IPS-20b (cell line): ENCODE results near the gene SETD6.
"Not testable (repeated sequence)": the region's sequence is repeated elsewhere in the genome, so short reads cannot be mapped to it uniquely, and the experiment has no call there.

Experiments
- H3K27ac ChIP-seq: one replicate; pipeline ENCODE4 v1.5.1; 2013; ENCODE audit warnings: low read length
- H3K27me3 ChIP-seq: 2 replicates; pipeline ENCODE4 v1.6.1; 2013; ENCODE audit warnings: mild to moderate bottlenecking, low read length, inconsistent platforms; ENCODE audit not compliant: insufficient read depth
- H3K36me3 ChIP-seq: 2 replicates; pipeline ENCODE4 v1.6.1; 2013; ENCODE audit warnings: low read depth, mild to moderate bottlenecking, inconsistent platforms, low read length, moderate library complexity; ENCODE audit not compliant: insufficient read depth
- H3K4me1 ChIP-seq: 2 replicates; pipeline ENCODE4 v1.6.1; 2013; ENCODE audit warnings: mild to moderate bottlenecking, control low read depth, inconsistent platforms, low read length, moderate library complexity; ENCODE audit not compliant: insufficient read depth
- H3K4me3 ChIP-seq: 2 replicates; pipeline ENCODE4 v1.5.1; 2013; ENCODE audit warnings: mild to moderate bottlenecking, low read length, inconsistent platforms
- H3K9ac ChIP-seq: 2 replicates; pipeline ENCODE4 v1.6.1; 2013; ENCODE audit warnings: low read depth, mild to moderate bottlenecking, inconsistent platforms, low read length, moderate library complexity
- H3K9me3 ChIP-seq: 2 replicates; pipeline ENCODE4 v1.6.1; 2013; ENCODE audit warnings: mild to moderate bottlenecking, low read depth, low read length, inconsistent platforms; ENCODE audit not compliant: insufficient read depth

Gene SETD6

DNA sequence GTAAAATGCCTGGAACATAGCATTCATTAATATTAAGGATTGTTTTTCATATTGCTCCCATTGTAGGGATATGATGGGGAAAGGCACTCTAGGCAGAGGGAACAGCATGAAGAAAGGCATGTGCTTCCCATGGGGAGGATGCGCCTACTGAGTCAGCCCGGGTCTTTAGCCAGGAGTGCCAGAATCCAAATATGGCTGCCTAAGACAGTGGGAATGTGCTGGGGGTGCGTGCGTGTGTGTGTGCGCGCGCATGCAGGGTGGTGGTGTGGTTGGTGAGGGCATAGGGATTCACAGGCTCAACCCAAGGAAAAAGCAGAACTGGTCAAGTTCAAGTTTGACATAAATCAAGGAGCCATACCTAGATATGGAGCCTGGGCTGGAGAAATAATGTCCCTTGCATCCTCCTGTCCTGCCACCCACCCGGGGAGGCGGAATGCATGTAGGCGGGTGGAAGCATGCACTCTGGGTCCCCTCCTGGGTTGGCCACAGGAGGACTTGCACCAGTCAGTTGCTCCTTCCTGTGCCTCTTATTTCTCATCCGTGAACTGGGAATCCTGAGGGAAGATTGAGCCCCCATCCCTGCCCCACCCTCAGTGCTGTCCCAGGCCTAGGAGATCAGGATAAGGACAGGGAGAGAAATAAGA lies 34.0 kb upstream of the SETD6 start:
- Histone ChIP-seq H3K9ac (no peak overlapping the region), H3K4me1 (no peaks in the 10 kb centered on the region), H3K36me3 (no peaks in the 10 kb centered on the region), H3K4me3 (no peak overlapping the region), H3K27ac (no peak overlapping the region), H3K9me3 (no peaks in the 10 kb centered on the region), H3K27me3 (no peaks in the 10 kb centered on the region; the same call in 1 of the 2 replicates)

- no peak overlapping the region for H3K4me3 ChIP-seq
- no peak overlapping the region for H3K27ac ChIP-seq
- peaks cover 1% of the 10 kb centered on the region; the same call in 1 of the 2 replicates for H3K27me3 ChIP-seq
- no peaks in the 10 kb centered on the region for H3K4me1 ChIP-seq
- H3K36me3 ChIP-seq, result no peaks in the 10 kb centered on the region
- no peaks in the 10 kb centered on the region for H3K9me3 ChIP-seq
- no peak overlapping the region for H3K9ac ChIP-seq
Measured at GRCh38 chr16:58481931-58482330, 33.4 kb upstream of the SETD6 start.

DNA sequence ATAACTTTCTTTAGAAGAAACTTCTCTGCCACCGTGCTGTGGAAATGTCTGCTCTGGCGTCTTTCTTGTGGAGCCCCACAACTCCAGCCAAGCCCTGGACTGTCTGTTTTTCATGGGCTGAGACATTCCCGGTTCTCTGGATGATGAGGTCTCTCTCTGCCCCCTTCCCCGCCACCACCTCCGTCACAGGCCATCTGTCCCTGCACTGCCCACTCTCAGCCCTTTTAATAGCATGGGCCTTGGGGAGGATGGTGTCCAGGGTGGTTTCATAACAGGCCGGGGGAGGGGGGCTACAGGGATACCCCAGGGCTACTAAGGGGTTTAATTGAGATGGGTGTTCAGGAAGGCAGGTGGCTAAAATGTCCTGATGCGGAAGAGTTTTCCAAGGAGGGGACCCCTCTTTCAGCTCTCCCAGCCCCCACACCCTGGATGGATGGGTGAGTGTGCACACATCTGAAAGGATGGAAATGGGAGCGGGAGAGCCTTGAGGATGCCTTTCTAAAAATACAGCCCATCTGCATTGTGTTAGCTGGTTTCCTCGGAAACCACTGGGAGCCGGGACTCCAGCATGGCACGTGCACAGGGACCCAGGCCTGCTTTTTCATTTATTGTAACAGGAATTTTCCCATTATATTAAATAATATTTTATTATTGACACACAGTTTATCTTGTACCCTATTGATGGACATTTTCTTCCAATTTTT lies 30.0 kb upstream of the SETD6 start:
- H3K36me3 ChIP-seq, result no peaks in the 10 kb centered on the region
- no peak overlapping the region for H3K9ac ChIP-seq
- no peaks in the 10 kb centered on the region for H3K9me3 ChIP-seq
- no peak overlapping the region for H3K27ac ChIP-seq
- H3K4me1 ChIP-seq, result no peaks in the 10 kb centered on the region
- H3K4me3 ChIP-seq, result no peak overlapping the region
- H3K27me3 ChIP-seq, result peaks cover 7% of the 10 kb centered on the region; the same call in 1 of the 2 replicates

GRCh38 chr16:58487566-58488351 lies 27.6 kb upstream of the SETD6 start:
- Histone ChIP-seq H3K4me3 (no peak overlapping the region), H3K27me3 (peaks cover 7% of the 10 kb centered on the region; the same call in 1 of the 2 replicates), H3K4me1 (no peaks in the 10 kb centered on the region), H3K27ac (no peak overlapping the region), H3K36me3 (no peaks in the 10 kb centered on the region), H3K9me3 (no peaks in the 10 kb centered on the region), H3K9ac (no peak overlapping the region)

- H3K4me1 ChIP-seq, result no peaks in the 10 kb centered on the region
- H3K9me3 ChIP-seq, result no peaks in the 10 kb centered on the region
- no peak overlapping the region for H3K27ac ChIP-seq
- H3K4me3 ChIP-seq, result no peak overlapping the region
- no peak overlapping the region for H3K9ac ChIP-seq
- no peaks in the 10 kb centered on the region for H3K36me3 ChIP-seq
- H3K27me3 ChIP-seq, result peaks cover 9% of the 10 kb centered on the region; the same call in 1 of the 2 replicates
Measured at GRCh38 chr16:58488531-58488930, 26.8 kb upstream of the SETD6 start.

- H3K4me1 ChIP-seq, result no peaks in the 10 kb centered on the region
- H3K9ac ChIP-seq, result no peak overlapping the region
- no peak overlapping the region for H3K4me3 ChIP-seq
- no peak overlapping the region for H3K27ac ChIP-seq
- H3K9me3 ChIP-seq, result no peaks in the 10 kb centered on the region
- peaks cover 17% of the 10 kb centered on the region for H3K27me3 ChIP-seq
- H3K36me3 ChIP-seq, result no peaks in the 10 kb centered on the region
Measured at GRCh38 chr16:58490065-58490464, 25.3 kb upstream of the SETD6 start.

- not testable (repeated sequence) for H3K9me3 ChIP-seq, H3K4me3 ChIP-seq, H3K36me3 ChIP-seq, H3K9ac ChIP-seq, H3K4me1 ChIP-seq, H3K27ac ChIP-seq
- peaks cover 17% of the 10 kb centered on the region for H3K27me3 ChIP-seq
Measured at GRCh38 chr16:58490539-58490938, 24.8 kb upstream of the SETD6 start.

- Histone ChIP-seq H3K4me1 (peaks cover 2% of the 10 kb centered on the region; the same call in 1 of the 2 replicates), H3K27me3 (peaks cover 22% of the 10 kb centered on the region), H3K27ac (no peak overlapping the region), H3K9me3 (no peaks in the 10 kb centered on the region), H3K9ac (no peak overlapping the region), H3K36me3 (no peaks in the 10 kb centered on the region), H3K4me3 (no peak overlapping the region)
Measured at GRCh38 chr16:58492066-58492465, 23.3 kb upstream of the SETD6 start.

- H3K27me3 ChIP-seq, result peaks cover 24% of the 10 kb centered on the region
- no peaks in the 10 kb centered on the region for H3K9me3 ChIP-seq
- H3K36me3 ChIP-seq, result no peaks in the 10 kb centered on the region
- H3K9ac ChIP-seq, result no peak overlapping the region
- peaks cover 2% of the 10 kb centered on the region; the same call in 1 of the 2 replicates for H3K4me1 ChIP-seq
- no peak overlapping the region for H3K4me3 ChIP-seq
- H3K27ac ChIP-seq, result no peak overlapping the region
Measured at GRCh38 chr16:58492735-58493134, 22.6 kb upstream of the SETD6 start.

DNA sequence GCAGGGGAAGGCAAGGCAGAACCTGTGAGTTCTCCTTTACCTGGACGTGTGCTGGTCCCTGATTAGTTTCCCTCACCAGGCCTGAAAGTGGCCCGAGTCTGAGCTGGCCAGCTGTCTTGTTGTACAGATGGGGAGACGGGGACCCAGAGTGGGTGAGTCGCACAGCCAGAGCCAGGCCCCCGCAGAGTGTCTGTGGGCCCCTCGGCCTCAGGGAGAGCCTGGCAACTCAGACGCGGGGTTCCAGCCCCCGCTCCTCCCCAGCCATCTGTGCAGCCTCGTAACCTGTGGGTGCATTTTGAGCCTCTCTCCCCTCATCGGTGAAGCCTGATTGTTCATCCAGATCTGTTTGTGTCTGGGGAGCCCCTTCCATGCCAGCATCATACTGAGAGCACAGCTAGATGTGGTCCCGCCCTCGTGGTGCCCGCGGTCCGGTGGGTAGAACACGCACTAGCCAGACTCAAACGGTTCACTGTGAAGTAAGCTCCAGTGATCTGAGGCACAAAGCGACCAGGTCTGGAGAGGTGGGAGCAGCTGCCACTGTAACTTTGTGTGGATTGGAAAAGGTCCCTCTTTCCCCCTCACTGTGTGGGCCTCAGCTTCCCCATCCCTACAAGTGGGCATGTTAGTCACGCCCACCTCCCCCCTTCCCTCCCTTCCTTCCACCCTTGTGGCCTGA lies 21.4 kb upstream of the SETD6 start:
- H3K4me1 ChIP-seq, result peaks cover 2% of the 10 kb centered on the region; the same call in 1 of the 2 replicates
- H3K4me3 ChIP-seq, result no peak overlapping the region
- no peaks in the 10 kb centered on the region for H3K36me3 ChIP-seq
- no peak overlapping the region for H3K9ac ChIP-seq
- H3K9me3 ChIP-seq, result no peaks in the 10 kb centered on the region
- no peak overlapping the region for H3K27ac ChIP-seq
- H3K27me3 ChIP-seq, result peaks cover 35% of the 10 kb centered on the region

- peak overlapping the region; percentile 34; the same call in 1 of the 2 replicates for H3K9ac ChIP-seq
- peaks cover 2% of the 10 kb centered on the region; the same call in 1 of the 2 replicates for H3K4me1 ChIP-seq
- no peaks in the 10 kb centered on the region for H3K9me3 ChIP-seq
- peaks cover 42% of the 10 kb centered on the region for H3K27me3 ChIP-seq
- no peaks in the 10 kb centered on the region for H3K36me3 ChIP-seq
- no peak overlapping the region for H3K27ac ChIP-seq
- H3K4me3 ChIP-seq, result peak overlapping the region; percentile 27; the same call in 1 of the 2 replicates
Measured at GRCh38 chr16:58494981-58495520, 20.3 kb upstream of the SETD6 start.
